ENCODE data around the gene SLC12A7.

The SLC12A7 gene

DNA sequence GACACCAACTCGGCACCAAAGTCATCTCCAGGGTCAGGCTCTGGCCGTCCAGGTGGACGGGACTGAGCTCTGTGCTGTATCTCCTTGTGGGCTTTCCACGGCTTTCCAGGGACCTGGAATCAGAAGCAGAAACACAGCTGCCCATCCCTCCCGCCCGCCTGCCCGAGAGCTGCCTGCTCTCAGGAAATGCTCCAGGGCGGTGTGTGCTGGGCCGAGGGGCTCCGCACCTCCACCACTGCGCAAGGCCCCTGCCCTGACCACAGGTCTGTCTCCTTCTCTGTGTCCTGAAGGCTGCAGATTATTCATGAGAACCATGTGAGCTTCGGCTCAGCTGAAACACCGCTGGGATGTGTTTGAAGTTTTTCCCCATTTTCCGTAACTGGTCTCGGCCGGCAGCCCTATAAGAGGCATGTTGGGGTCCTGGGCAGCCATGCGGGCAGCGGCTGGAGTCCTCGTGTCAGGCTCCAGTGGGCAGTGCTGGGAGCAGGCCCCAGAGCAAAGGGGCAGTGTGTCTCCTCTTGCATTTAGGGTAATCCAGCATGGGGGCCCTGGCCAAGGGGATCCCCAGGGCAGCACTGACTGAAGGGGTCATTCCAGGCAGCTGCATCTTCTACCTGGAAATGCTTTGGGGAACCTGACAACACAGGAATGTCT is 80.4 kb downstream of the SLC12A7 start:
- DNase-seq = no peak

DNA sequence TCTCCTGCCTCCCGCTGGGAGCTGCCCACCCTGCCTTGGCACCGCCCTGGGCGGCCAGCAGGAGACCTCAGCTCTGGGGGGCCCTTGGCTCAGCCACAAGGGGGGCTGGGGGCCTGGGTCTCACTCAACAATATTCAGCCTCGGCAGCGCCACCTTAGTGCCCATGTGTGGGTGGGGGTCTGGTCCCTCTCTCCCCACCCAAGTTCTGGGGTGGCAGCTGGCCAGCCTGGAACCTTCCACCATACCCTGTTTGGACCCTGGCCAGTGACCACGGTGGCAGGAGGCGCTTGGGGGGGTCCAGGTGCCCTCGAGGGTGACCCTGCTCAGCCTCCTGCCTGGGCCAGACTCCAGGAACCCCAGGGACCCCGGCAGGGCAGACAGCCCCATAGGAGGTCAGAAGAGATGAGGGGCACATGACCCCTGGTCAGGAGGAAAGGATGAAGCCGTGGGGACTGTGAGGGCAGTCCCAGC is 81.0 kb downstream of the SLC12A7 start:
- no peak for DNase-seq

DNA sequence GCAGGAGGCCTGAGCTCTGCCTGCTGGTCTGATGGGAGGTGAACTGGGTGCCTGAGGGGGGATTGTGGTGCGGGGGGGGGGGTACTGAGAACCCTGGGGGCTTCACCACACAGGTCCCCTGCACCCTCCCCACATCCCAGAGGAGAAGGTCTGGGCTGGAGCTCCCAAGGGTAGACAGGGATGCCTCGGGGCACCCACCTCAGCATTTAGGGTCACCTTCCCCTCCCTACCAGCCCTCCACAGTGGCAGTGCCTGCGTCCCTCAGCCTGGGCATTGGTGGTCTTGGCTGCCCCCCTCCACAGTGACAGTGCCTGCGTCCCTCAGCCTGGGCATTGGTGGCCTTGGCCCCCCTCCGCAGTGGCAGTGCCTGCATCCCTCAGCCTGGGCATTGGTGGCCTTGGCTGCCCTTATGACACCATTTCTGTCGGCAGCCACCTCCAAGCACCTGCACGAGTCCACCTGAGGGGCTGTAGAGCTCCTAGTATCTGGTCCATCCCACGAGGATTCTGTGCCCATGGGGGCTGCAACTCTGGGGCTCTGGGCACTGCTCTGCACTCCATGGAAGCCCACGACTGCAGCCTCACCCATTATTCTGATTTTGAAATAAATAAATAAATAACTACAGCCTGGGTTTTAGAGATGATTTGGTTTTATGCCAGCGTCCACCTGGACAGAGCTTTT is 81.8 kb downstream of the SLC12A7 start:
- no peak for DNase-seq

DNA sequence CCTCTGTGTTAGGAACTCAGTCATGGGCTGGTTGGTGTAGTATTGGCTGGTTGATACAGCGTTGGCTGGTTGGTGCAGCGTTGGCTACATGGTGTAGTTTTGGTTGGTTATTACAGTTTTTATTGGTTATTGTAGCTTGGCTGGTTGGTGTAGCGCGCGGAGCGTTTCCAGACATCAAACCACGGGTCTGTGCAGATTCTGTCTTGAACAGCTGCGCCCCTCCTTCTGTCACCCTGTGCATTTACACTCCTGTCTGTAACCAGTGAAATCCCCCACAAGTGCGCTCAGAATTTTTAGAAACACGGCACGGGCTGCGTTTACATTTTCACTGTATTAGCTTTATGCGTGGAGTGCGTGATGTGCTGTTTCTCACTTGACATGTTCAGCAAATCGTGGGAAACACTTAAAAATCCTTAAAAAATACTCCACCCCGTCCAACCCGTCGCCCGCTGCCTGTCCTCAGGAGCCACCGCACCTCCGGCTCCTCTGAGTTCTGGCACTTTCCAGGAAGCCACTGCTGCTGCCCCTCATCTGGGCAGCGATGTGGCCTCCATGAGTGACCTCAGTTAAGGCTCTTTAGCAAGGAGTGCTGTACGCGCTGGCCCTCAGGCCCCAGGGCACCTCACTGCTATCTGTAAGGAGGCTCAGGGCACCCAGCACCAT is 82.5 kb downstream of the SLC12A7 start:
- DNase-seq = no peak

DNA sequence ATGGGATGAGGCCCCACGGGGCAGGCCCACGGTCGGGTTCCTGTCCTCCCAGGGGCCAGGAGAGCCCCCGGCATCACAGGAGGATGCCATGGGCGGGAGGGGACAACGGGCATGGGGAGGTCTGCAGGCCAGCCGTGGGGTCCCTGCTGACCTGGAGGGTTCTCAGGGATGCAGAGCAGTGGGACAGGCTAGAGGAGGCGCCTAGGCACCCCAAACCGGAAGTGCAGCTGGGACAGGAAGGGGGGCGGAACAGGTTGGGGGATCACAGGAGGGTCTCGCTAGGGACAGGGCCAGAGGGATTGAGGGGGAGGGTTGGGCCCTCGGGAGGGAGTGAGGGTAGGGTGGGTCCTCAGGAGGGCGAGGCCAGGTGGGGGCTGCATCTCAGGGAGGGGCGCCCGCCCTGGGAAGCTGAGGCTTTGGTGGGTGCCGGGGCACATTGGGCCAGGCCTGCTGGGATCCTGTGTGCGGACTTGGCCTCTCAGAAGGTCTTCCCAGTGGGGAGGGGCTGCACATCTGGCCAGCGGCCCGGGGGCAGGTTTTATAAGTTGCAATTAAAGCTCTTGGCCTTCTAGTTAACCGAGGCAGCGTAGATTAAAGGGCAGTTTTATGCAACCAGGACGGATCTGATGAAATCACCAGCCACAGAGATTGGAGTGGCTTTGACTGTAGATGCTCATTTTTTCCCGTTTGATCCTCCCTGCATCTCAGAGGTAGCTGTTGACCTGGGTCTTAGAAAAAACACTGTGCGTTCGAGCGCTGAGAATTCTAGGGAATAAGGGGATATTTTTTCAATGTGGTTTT is 83.2 kb downstream of the SLC12A7 start:
- no peak for DNase-seq

DNA sequence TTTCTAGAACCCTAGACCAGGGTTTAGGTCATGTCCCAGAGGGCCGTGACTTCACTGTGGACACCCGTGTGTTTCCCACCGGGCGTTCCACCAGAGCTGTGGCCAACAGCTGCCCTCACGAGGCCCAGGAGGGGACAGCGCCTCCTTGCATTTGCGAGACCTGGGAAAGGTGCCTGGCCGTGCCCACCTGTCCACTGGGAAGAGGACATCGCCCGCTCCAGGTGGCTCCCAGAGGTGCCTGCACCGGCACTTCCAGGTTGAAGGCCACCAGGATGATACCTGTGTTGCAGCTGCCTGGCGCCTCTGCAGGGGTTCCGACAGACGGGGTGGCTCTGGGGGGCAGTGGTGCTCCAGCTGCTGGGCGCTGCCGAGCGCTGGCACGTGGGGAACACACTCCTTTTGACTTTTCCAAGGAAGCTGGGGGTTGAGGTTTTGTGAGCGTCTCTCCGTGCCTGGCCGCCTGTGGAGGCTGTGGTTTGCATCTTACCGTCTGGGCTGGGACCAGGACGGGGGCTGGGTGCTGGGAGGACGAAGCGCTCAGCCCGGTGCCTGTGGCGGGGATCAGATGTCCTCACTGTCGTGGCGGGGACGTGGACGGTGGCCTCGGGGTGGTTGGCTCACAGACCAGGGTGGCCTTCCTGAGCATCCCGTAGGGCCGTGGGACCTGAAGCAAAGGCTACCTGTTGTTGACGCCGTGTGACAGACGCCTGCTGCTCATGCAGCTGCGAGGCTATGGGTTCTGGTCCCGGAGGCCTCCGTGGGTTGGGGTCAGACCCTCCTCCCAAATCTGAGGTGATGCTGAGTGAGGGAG is 84.0 kb downstream of the SLC12A7 start:
- DNase-seq = no peak

DNA sequence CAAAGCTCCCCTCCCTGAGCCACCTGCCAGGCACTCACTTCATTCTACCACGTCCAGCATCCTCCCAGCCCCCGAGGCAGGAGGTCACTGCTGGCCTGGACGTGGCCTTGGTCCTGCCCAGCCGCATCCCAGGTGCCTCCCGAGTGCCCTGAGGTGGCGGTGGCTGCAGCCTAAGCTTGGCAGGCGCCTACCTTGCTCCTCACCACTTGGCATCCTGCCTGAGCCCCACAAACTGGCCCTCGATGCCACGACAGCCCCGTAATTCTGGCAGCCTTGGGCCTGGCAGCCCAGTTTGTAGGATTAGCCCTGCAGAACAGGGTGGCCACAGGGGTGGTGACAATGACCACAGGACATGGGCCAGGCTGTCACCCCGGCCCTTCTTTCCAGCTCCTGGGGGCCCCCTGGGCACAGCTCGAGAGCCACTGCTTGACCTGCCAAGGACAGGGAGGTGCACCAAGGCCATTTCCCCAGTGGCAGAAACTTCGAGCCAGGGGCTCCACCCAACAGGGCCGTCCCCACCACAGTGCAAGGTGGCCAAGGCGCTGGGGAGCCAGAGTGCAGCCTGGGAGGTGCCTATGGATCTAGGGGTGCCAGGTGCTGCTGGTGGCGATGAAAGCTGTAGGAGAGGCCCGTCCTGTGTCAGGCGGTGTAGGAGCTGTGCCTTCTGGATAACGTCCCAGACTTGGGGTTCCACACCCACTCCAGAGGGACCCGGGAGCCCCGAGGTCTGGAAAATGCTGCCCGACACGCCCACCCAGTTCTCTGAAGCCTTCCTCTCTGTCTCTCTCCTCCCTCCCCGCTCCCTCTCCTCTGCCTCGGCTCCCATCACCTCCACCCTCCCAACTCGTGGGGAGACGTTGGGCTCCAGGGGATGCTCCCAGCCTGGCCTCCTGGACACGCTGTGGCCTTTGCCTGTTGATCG is 84.9 kb downstream of the SLC12A7 start:
- DNase-seq = no peak

DNA sequence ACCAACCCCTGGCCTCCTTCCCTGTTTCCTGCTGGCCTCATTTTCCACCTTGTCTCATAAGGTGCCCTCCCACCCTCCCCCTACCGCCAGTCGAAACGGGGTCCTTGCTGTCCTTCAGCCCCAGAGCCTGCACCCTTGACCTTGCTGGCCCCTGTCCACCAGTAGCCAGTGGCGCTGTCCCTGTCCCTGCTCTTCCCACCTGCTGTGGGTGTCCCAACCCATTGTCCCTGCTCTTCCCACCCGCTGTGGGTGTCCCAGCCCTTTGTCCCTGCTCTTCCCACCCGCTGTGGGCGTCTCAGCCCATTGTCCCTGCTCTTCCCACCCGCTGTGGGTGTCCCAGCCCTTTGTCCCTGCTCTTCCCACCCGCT is 89.9 kb downstream of the SLC12A7 start:
- peak; percentile 42 for DNase-seq

DNA sequence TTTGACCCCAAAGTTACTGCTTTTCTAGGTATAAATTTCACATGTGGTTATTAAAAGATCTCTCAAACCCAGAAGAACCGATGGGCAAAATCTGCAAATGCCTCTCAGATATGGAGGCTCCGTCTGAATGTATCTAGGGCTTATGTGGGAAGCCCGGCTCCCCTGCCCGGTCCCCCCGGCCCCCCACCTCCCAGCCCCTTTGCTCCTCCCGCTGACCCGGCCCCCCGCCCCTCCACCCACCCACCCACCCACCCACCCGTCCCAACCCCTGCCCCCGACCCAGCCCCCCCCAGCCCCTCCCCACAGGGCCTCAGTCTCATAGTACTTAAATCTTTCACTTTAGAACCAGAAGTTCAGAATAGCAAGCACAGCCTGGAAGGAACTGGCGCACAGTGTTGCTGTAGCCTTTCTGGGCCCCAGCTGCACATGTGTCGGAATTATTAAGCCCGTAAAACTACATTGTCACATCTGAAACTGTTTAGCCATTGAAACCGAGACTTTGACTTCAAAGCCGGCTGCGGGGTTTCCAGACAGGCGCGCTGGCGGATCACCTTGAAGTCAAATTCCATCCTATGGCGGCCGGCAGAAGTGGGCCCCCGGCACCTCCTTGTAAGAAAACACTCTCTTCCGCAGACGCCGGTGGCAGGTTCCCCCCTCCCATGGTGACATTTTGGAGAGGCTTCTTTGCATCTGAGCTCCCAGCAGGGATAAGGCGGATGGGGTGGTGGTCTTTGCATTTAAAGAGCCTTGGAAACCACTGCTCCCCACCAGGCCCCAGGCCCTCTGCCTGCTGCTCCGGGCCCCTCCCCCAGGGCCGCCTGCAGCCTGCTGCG is 90.5 kb downstream of the SLC12A7 start:
- DNase-seq = no peak

DNA sequence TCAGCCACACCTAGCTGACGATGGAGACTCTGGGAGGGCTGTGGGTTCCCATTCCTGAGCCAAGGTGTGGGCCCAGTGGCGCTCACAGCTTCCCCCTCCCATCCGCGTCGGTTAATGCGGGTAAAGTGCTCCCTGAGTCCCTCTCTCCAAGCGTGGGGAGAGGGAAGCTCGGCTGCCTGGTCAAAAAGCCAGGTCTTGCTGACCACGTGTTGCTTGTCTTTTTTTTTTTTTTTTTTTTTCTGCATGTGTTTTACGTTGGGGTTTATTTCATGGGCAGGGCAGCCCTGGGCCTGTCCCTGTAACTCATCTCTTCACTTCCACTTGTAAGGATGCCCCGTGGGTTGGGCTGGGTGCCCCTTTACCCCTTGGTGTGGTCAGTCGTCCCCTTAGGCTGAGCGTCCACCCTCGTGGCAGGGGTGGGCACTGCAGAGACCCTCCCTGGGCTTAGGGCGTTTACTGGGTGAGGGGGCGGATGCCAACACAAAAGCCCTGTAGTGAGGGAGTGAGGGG is 91.4 kb downstream of the SLC12A7 start:
- DNase-seq = no peak

DNA sequence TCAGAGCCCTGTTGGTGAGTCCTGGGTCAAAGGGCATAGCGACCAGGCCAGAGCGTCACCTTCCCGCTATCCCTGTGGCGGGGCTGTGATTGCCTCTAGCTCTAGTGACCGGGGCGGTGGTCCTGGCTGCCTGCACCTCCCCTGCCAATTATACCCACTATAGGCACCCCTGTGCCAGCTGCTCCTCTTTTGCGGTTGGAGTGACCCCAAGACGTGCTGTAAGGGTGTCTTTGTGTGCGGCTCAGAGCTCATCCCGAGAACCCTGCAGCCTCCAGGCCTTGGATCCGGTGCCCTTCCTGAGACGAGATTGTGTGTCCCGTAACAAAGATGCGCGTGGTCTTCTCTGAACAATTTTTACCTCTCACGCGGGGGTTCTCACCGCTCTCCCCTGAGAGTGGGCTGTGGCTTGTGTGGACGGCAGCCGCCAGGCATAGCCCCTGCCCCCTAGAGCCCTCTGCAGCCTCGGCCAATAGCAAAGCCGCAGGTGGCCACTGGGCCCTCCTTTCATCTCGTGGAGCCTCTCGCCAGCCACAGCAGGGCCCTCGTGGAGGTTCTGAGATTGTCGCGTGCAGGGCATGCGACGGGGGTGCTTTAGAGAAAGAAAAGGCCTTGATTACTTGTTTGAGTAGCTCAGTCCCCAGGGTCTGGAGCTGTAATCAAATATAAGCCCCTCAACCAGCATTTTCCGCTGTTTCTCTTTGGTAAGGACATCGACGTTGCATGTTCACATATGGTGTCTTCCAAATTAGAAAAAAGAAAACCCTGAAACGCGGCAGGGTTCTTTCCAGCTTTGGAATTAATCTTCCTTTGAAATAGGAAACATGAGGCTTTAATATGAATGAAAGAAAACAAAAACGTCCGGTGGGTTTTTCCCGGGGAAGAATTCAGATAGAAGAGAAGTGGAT is 92.6 kb downstream of the SLC12A7 start:
- no peak for DNase-seq

DNA sequence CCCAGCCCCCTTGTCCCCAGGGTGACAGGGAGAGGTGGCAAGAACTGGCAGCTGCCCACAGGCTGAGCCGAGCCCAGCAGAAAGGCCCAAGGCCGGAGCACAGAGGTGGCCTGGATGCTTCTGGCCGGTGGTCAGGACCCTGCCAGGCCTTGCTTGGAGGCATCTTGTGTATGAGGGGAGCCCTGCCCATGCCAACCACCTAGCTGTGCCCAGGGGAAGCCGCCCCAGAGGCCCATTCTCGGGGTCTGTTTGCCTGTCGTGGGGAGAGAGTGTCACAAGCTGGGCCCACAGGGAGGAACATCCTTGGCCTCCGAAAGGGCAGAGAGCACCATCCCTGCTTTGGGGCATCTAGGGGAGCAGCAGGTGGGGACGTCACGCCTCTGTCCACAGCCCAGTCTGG is 93.3 kb downstream of the SLC12A7 start:
- no peak for DNase-seq

DNA sequence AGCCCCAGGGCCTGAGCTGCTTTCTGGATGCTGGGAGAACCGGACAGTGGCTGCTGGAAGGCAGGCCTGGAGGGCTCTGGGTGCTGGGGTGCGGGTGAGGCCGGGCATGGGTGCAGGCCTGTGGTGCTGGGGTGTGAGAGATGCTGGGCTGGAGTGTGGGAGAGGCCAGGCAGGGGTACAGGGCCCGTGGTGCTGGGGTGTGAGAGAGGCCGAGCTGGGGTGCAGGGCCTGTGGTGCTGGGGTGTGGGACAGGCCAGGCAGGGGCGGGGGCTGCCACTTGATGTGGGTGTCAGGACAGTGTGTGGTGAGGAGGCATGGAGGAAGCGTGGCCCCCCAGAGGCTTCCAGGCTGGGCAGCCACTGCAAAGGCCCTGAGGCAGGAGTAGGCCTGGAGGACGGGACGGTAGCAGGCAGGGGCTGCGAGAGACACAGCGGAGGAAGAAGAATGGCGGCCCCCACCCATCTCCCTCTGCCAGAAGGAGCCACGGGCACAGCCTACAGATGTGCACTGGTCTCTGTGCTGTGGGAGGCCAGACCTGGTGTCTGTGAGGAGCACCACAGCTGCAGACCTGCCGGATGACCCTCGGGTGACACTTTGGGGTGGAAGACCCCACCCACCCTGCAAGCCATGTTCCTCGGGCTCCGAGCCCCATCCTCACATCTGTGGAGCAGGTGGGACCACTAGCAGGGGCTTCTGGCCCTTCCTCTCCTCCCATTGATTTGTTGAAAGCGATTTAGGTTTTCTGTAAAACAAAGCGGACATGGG is 94.0 kb downstream of the SLC12A7 start:
- DNase-seq = no peak

DNA sequence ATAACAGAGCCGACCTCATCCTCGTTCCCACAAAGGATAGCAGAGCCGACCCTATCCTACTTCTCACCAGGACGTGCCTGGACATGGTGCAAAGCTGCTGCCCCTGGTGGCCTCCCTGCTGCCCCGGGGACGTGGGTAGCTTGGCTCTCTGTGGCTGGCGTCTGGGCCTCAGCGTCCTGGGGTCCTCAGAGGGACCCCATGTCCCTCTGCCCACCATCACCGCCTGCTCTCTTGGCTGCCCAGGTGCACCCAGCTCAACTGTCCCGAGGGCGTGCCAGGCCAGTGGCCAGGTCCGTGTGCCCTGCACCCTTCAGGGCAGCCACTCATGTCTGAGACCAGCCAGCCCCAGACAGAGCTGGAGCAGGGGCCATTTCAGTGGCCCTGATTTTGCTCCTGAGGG is 94.8 kb downstream of the SLC12A7 start:
- no peak for DNase-seq

DNA sequence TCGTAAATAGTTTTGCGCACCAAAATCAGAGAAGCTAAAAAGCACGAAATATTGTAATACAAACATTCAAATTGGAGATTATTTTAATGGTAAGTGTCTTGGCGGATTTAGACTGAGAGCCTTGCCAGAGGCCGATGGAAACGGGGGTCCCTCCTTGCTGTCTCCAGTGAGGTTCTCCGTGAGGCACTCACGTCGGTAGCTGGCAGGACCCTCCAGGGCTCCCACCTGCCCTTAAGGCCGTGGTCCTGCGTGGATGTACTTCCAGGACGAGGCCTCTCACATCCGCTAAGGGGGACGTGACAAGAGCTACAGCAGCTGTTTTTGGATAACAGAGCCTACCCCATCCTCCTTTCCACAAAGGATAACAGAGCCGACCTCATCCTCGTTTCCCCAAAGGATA is 95.4 kb downstream of the SLC12A7 start:
- DNase-seq = no peak

DNA sequence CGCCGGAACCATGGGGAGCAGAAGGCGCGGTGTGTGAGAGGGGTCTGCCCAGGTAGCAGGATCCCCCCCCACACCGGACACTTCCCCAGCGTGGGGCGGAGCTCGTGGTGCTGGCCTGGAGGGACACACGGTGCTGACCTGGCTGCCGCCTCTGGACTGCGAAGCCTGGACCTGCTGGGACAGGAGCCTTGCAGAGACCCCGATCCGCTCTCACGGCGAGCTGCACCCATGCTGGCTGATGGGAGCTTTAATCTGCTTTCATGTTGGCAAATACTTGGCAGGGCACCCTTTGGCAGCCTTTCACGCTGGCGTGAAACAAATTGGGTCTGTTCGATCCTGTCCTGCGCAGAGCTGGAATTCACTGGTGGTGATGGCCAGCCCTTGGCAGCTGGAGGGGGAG is 95.8 kb downstream of the SLC12A7 start:
- no peak for DNase-seq

DNA sequence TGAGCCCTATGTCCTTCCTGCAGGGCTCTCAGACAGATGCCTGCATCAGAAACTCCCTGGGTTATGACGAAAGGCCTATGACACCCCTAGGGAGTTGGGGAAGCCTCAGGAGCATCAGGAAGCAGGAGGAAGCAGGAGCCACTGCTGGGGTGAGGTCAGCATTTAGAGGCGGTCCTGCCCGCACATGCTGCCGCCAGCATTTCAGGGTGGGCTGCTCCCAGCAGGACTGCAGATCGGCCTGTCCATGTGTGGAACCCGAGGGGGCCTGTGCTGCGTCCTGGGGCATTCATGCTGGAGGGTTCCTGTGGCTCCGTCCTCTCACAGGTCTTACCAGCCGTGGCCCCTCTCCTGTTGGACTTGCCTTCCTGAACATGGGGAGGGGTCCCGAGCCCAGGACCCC is 96.4 kb downstream of the SLC12A7 start:
- no peak for DNase-seq

DNA sequence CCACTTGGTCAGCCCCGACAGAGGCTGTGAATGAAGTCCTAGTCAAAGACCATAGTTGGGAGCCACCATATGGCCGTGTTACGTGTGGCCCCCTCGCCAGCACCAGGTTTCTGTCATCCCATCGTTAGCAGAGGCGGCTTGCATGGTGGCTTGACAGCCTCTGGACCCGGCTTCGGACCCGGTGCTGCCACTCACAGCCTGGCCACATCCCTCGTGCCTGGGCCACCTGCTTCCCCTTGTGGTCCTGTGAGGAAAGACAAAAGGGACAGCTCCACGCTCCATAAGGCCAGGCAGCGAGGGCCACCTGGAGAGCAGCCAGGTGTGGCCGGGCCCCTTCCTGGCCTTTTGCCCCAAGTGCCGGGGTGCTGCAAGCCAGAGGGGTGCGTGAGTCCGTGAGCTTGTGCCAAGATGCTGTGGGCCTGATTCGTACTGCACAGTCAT is 97.1 kb downstream of the SLC12A7 start:
- peak; percentile 48 for DNase-seq
